Measurements from ENCODE around the gene FKBP6.

Gene FKBP6

GRCh38 chr7:73395538-73396503, 67.9 kb downstream of the FKBP6 start:
- TF ChIP-seq REST (IDR thresholded peaks at IDR 0.05; ENCODE audit: insufficient read depth in 1 of 2, low read depth in 2 of 2, low read length in 2 of 2) (no peak), POLR2AphosphoS5 (IDR thresholded peaks at IDR 0.05; ENCODE audit: low read depth, low read length) (no peak)

DNA sequence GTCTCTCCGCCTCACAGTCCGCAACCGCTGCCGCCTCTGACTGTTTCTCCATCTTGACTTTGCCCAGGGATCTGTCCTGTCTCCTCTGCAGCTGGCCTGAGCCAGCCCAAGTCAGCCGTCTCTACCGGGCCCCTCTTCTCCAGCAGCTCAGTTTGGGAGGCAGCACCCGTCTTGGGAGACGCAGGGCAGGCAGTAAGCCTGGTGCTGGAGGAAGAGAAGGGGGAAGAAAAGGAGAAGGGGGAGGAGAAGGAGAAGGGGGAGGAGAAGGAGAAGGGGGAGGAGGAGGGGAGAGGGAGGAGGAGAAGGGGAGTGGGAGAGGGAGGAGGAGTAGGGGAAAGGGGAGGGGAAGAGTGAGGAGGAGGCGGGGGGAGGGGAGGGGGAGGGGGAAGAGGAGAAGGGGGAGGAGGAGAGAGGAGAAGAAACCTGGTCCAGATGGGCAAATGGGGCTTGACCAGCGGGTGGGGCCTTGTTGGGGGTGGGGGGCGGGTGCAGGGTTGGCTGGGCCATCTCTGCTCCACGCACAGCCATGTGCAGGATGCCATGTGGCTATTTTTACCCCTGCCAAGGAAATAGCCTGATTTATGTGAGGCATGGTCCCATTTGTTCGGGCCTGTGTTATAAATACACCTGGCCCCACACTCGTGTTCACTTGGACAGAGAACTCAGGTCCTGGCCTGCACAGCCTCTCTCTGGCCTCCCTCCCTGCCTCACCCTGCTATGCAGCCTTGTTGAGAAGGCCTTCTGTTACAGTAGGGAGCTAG, 69.7 kb downstream of the FKBP6 start:
- TF ChIP-seq REST (IDR thresholded peaks at IDR 0.05; ENCODE audit: insufficient read depth in 1 of 2, low read depth in 2 of 2, low read length in 2 of 2) = no peak
- TF ChIP-seq FOXP2 (optimal IDR thresholded peaks at IDR 0.05; ENCODE audit: borderline replicate concordance, extremely low read depth, extremely low read length, insufficient read depth) = no peak
- no peak for TF ChIP-seq SIN3A (IDR thresholded peaks at IDR 0.05; ENCODE audit: borderline replicate concordance, insufficient read depth, low read length)
- TF ChIP-seq TAF1 (IDR thresholded peaks at IDR 0.05; ENCODE audit: borderline replicate concordance, insufficient read depth, low read length) = no peak
- no peak for TF ChIP-seq POLR2AphosphoS5 (IDR thresholded peaks at IDR 0.05; ENCODE audit: low read depth, low read length)
